IPS-20b (cell line): Measurements from ENCODE around the gene PLCB2.

Experiments
- H3K27ac ChIP-seq: one replicate; pipeline ENCODE4 v1.5.1; 2013; ENCODE audit warnings: low read length
- H3K27me3 ChIP-seq: 2 replicates; pipeline ENCODE4 v1.6.1; 2013; ENCODE audit warnings: mild to moderate bottlenecking, low read length, inconsistent platforms; ENCODE audit not compliant: insufficient read depth
- H3K36me3 ChIP-seq: 2 replicates; pipeline ENCODE4 v1.6.1; 2013; ENCODE audit warnings: low read depth, mild to moderate bottlenecking, inconsistent platforms, low read length, moderate library complexity; ENCODE audit not compliant: insufficient read depth
- H3K4me1 ChIP-seq: 2 replicates; pipeline ENCODE4 v1.6.1; 2013; ENCODE audit warnings: mild to moderate bottlenecking, control low read depth, inconsistent platforms, low read length, moderate library complexity; ENCODE audit not compliant: insufficient read depth
- H3K4me3 ChIP-seq: 2 replicates; pipeline ENCODE4 v1.5.1; 2013; ENCODE audit warnings: mild to moderate bottlenecking, low read length, inconsistent platforms
- H3K9ac ChIP-seq: 2 replicates; pipeline ENCODE4 v1.6.1; 2013; ENCODE audit warnings: low read depth, mild to moderate bottlenecking, inconsistent platforms, low read length, moderate library complexity
- H3K9me3 ChIP-seq: 2 replicates; pipeline ENCODE4 v1.6.1; 2013; ENCODE audit warnings: mild to moderate bottlenecking, low read depth, low read length, inconsistent platforms; ENCODE audit not compliant: insufficient read depth

The PLCB2 gene

DNA sequence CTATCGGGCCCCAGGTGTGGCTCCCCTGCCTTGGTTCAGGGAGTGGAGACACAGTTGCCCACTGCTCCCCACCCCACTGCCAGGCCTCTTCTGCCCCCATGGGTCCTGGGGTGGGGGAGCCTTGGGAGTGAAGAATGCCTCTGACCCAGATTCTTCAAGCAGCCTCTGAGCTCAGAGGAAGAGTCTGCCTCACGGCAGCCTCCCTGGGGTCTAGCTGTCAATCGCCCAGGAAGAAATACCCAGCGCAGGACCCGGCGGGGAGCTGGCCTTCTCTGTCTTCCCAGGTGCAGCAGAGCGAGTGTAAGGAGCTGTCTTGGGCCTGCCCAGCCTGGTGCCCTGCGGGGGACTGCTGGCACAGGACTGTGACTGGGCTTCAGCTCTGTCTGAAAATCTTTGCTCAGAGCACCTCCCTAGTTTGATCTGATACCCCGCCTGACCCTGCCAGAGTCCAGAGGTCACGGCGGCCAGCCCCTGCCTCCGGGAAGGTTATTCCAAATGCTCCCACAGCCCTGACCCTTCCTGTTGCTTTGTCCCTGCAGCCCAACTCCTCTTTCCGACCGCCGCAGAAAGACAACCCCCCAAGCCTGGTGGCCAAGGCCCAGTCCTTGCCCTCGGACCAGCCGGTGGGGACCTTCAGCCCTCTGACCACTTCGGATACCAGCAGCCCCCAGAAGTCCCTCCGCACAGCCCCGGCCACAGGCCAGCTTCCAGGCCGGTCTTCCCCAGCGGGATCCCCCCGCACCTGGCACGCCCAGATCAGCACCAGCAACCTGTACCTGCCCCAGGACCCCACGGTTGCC, 35.9 kb downstream of the PLCB2 start:
- H3K27ac ChIP-seq = no peak overlapping the region
- H3K4me3 ChIP-seq = no peak overlapping the region
- no peak overlapping the region for H3K9ac ChIP-seq
- H3K4me1 ChIP-seq = no peaks in the 10 kb centered on the region; the same call in 1 of the 2 replicates
- H3K9me3 ChIP-seq = no peaks in the 10 kb centered on the region
- no peaks in the 10 kb centered on the region for H3K27me3 ChIP-seq
- H3K36me3 ChIP-seq = no peaks in the 10 kb centered on the region

DNA sequence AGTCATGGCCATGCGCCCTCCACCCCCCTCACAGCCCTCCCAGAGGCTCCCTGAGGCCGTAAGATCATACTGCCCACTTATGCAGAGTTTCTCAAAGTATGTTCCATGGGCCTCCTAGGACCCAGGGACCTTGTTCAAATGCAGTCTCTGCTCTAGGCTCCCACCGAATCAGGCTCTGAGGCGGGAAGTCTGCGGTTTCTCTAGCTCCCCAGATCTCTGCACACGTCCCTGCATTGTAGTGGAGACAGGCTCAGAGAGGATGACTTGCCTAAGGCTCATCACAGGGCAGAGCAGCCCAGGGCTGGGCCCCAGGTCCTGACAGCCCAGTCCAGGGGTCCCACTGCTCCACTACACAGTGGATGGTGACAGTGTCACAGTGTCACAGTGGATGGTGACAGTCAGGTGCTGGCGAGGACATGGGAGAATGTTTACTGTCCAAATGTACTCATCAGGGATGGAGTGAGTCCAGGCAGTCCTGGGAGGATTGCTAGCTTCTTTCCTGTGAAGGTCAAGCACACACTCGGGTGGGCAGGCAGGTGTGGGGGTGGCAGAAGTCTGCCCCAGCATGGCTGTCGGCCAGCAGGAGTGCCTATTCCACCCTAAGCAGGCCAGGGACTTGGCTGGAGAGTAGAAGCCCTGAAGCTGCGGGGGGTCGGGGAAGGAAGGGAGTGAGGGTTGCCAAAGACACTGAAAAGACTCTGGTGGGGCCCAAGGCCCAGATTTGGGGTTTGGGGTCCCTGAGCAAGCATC, 37.3 kb downstream of the PLCB2 start:
- no peaks in the 10 kb centered on the region for H3K9me3 ChIP-seq
- H3K36me3 ChIP-seq = no peaks in the 10 kb centered on the region
- H3K27me3 ChIP-seq = no peaks in the 10 kb centered on the region
- no peak overlapping the region for H3K9ac ChIP-seq
- no peak overlapping the region for H3K4me3 ChIP-seq
- no peaks in the 10 kb centered on the region; the same call in 1 of the 2 replicates for H3K4me1 ChIP-seq
- no peak overlapping the region for H3K27ac ChIP-seq

DNA sequence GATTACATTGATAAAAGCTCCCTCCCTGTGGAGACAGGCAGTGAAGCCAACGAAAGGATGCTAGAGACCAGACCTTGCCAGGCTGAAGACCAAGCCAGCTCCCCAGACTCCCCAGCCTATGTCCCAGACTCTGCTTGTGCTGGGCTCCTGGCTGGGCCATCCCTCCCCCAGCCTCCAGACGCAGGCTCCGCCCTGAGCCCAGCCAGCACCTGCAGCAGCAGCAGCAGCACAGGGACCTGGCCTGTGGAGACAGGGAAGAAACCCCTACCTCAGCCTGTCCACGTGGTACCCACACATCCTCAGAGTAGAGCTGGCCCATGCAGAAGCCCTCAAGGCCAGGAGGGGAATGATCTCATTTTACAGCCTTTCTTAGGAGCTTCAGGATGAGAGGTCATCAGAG, 38.1 kb downstream of the PLCB2 start:
- Histone ChIP-seq H3K4me1 (no peaks in the 10 kb centered on the region), H3K4me3 (no peak overlapping the region), H3K36me3 (no peaks in the 10 kb centered on the region), H3K9me3 (no peaks in the 10 kb centered on the region), H3K27me3 (no peaks in the 10 kb centered on the region), H3K9ac (no peak overlapping the region), H3K27ac (no peak overlapping the region)

GRCh38 chr15:40267670-40268069, 40.1 kb downstream of the PLCB2 start:
- Histone ChIP-seq H3K9me3 (no peaks in the 10 kb centered on the region), H3K9ac (no peak overlapping the region), H3K4me3 (no peak overlapping the region), H3K27ac (no peak overlapping the region), H3K4me1 (no peaks in the 10 kb centered on the region), H3K36me3 (no peaks in the 10 kb centered on the region), H3K27me3 (no peaks in the 10 kb centered on the region)

GRCh38 chr15:40266828-40267304, 40.9 kb downstream of the PLCB2 start:
- H3K27ac ChIP-seq = no peak overlapping the region
- no peak overlapping the region for H3K9ac ChIP-seq

DNA sequence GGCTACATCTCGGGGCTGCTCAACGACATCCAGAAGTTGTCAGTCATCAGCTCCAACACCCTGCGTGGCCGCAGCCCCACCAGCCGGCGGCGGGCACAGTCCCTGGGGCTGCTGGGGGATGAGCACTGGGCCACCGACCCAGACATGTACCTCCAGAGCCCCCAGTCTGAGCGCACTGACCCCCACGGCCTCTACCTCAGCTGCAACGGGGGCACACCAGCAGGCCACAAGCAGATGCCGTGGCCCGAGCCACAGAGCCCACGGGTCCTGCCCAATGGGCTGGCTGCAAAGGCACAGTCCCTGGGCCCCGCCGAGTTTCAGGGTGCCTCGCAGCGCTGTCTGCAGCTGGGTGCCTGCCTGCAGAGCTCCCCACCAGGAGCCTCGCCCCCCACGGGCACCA, 41.9 kb downstream of the PLCB2 start:
- Histone ChIP-seq H3K4me3 (no peak overlapping the region), H3K4me1 (no peaks in the 10 kb centered on the region), H3K27me3 (no peaks in the 10 kb centered on the region), H3K36me3 (no peaks in the 10 kb centered on the region), H3K9ac (no peak overlapping the region), H3K9me3 (no peaks in the 10 kb centered on the region), H3K27ac (no peak overlapping the region)

More at GRCh38 chr15:40266828-40267304, 40.9 kb downstream of the PLCB2 start:
- Histone ChIP-seq H3K9me3 (no peaks in the 10 kb centered on the region), H3K4me1 (no peaks in the 10 kb centered on the region), H3K36me3 (no peaks in the 10 kb centered on the region), H3K27me3 (no peaks in the 10 kb centered on the region), H3K4me3 (no peak overlapping the region)

DNA sequence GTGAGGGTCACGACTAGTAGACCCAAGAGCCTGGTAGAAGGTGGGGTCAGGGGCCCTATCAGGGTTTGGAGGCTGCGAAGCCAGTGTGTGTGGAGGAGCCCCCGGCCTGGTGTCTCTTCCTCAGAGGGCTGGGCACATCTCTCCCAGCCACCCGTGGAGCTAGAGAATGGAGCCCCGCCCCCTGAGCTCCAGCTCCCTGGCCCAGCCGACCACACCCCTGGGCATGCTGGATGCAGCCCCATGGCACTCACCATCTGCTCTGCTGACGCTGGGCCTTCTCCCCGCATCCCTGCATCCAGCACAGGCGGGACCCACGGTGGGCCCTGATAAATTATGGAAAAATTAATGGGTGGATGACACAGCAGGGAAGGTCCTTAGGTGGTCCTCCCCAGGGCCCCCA, 42.4 kb downstream of the PLCB2 start:
- H3K27ac ChIP-seq = no peak overlapping the region
- H3K9me3 ChIP-seq = no peaks in the 10 kb centered on the region
- H3K9ac ChIP-seq = no peak overlapping the region
- no peaks in the 10 kb centered on the region for H3K4me1 ChIP-seq
- no peaks in the 10 kb centered on the region for H3K36me3 ChIP-seq
- no peak overlapping the region for H3K4me3 ChIP-seq
- H3K27me3 ChIP-seq = no peaks in the 10 kb centered on the region

DNA sequence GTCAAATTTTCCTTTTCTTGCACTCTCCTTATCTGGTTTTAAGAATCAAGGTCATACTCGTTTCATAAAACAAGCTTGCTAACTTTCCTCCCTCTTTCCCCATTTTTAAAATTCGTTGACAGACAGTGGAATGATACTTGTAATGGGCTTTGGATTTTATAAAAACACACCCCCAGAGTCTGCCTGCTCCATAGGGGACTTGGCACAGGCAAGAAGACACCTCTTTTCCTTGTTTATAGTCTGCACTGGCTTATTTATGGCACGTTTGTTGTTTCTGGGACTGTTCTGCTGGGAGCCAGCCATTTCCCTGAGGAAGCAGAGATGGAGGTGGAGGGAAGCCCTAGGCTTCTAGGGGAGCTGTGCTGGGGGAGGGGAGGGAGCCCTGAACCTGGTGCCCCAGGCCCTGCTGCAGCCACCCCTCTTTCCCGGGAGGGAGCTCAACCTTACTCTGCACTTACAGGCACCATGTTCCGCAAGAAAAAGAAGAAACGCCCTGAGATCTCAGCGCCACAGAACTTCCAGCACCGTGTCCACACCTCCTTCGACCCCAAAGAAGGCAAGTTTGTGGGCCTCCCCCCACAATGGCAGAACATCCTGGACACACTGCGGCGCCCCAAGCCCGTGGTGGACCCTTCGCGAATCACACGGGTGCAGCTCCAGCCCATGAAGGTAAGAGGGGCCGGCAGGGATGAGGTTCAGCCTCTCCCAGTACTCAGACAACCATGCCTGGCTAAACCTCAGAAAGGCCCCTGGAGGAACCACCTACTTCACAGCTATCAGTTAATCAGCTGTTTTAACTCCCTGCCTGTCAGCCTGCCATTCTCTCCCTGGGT, 43.2 kb downstream of the PLCB2 start:
- Histone ChIP-seq H3K27ac (no peak overlapping the region), H3K4me1 (no peaks in the 10 kb centered on the region), H3K4me3 (no peak overlapping the region), H3K36me3 (no peaks in the 10 kb centered on the region), H3K27me3 (no peaks in the 10 kb centered on the region), H3K9me3 (no peaks in the 10 kb centered on the region), H3K9ac (no peak overlapping the region)

DNA sequence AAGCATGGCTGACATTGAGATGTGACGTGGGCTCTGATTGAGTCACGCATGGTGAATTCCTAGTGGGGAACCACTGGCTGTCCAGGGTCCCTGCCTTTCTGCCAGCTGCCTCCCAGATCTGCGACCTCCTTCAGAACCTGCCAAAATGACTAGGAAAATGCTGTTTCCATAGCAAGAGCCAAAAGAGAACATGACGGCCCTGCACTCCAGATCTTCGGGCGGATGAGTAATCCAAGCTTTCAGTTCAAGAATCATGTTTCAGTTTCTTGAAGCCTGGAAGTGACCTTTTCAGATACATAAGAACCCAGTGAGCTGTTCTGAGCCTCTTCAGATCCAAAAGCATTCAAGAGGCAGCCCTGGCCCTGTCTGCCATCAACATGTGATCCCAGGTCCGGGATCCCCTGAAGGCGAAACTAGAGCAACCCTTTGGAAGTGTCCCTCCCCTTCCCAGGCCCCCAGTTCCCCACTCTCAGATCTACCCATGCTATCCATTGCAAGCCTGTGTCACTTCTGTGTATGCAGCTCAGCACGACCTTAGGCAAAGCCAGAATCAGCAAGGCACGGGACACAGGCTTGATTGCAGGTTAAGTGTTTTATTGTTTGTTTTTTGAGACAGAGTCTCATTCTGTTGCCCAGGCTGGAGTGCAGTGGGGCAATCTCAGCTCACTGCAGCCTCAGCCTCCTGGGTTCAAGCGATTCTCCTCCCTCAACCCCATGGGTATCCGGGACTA, 44.5 kb downstream of the PLCB2 start:
- Histone ChIP-seq H3K27ac (no peak overlapping the region), H3K9ac (no peak overlapping the region), H3K27me3 (no peaks in the 10 kb centered on the region), H3K4me1 (peaks cover 10% of the 10 kb centered on the region; the same call in 1 of the 2 replicates), H3K36me3 (no peaks in the 10 kb centered on the region), H3K9me3 (no peaks in the 10 kb centered on the region), H3K4me3 (no peak overlapping the region)

DNA sequence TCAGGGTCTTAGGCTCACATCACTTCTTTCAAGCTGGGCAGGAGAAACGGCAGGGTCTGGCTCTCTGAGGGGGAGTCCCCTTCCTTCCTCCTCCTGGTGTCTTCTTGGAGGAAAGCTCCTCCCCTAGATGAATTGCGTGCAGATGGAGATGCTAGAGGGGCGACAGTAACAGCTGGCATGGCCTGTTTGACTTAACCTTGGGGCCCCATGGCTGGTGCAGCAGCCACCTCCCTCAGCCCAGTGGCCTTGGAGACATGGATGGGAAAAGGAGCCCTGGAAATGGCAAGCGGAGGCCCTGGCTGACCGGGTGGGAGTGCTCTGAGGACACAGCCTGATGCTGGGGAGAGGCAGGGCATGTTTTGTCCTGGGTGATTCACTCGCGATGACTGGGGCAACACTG, 48.7 kb downstream of the PLCB2 start:
- Histone ChIP-seq H3K36me3 (no peaks in the 10 kb centered on the region), H3K27me3 (peaks cover 14% of the 10 kb centered on the region), H3K4me1 (peaks cover 13% of the 10 kb centered on the region; the same call in 1 of the 2 replicates), H3K9me3 (no peaks in the 10 kb centered on the region), H3K27ac (no peak overlapping the region), H3K4me3 (no peak overlapping the region), H3K9ac (no peak overlapping the region)

- Histone ChIP-seq H3K9ac (no peak overlapping the region), H3K9me3 (no peaks in the 10 kb centered on the region), H3K36me3 (no peaks in the 10 kb centered on the region), H3K4me3 (no peak overlapping the region), H3K27me3 (peaks cover 19% of the 10 kb centered on the region), H3K4me1 (peaks cover 13% of the 10 kb centered on the region; the same call in 1 of the 2 replicates), H3K27ac (no peak overlapping the region)
These were observed 49.2 kb downstream of the PLCB2 start for GRCh38 chr15:40258544-40258943.
